SHP77 treated with DMSO at 0.1 percent for 48 hours (cell line): ENCODE results near the gene ARGLU1.

Experiments used
- DNase-seq: peaks from one replicate; lab custom pipeline; 2025; lab: John Stamatoyannopoulos, UW

Gene ARGLU1

GRCh38 chr13:106541826-106542225, 26.1 kb downstream of the ARGLU1 start:
- DNase-seq, result no peak

GRCh38 chr13:106540613-106541012, 27.3 kb downstream of the ARGLU1 start:
- no peak for DNase-seq

- no peak for DNase-seq
Measured at GRCh38 chr13:106537521-106537920, 30.4 kb downstream of the ARGLU1 start.

- peak; percentile 81 for DNase-seq
Measured at GRCh38 chr13:106536244-106537034, 31.5 kb downstream of the ARGLU1 start.

GRCh38 chr13:106535552-106536243, 32.2 kb downstream of the ARGLU1 start, which contains the start of gene EFNB2:
Gene EFNB2 (minus strand): TSS chr13:106535662. CDS start chr13:106534964, 698 bp downstream.
- DNase-seq, result peak; percentile 96

DNA sequence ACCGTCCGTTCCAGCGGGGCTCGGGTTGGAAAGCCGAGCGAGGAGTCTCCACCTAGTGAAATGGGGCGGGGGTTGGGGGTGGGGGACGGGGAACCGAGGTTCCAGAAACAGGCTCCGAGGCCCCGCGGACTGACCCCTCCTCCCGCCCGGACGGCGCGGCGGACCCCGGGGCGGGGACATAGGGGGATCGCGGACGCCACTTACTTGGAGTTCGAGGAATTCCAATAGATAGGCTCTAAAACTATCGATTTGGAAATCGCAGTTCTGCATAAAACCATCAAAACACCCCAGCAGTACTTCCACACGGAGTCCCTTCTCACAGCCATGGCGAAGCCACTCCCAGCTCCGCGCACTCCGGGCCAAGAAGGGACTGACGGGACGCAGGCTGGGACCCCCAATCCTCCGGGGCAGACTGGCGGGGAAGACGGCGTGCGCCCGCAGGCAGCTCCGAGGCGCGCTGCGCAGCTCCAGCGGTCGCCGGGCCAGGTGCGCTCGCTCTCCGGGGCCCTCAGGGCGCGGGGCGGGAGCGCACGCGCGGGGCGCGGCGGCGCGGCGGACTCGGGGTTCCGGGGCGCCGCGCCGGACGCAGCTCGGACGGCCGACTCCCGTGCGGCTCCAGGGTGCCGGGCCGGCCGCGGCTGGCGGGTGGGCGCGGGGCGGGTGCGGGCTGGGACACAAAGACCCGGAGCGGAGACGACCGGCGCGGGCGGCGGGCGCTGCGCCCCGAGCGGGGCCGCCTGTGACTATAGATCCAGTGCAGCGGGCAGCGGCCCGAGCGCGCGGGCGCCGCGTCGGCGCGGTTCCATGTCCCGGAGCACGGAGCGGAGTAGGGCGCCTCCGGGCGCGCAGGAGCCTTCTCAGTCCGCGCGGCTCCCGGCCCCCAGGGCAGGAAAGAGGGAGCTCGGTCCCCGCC, 33.0 kb downstream of the ARGLU1 start:
- no peak for DNase-seq

GRCh38 chr13:106533943-106534638, 33.8 kb downstream of the ARGLU1 start:
- no peak for DNase-seq

DNA sequence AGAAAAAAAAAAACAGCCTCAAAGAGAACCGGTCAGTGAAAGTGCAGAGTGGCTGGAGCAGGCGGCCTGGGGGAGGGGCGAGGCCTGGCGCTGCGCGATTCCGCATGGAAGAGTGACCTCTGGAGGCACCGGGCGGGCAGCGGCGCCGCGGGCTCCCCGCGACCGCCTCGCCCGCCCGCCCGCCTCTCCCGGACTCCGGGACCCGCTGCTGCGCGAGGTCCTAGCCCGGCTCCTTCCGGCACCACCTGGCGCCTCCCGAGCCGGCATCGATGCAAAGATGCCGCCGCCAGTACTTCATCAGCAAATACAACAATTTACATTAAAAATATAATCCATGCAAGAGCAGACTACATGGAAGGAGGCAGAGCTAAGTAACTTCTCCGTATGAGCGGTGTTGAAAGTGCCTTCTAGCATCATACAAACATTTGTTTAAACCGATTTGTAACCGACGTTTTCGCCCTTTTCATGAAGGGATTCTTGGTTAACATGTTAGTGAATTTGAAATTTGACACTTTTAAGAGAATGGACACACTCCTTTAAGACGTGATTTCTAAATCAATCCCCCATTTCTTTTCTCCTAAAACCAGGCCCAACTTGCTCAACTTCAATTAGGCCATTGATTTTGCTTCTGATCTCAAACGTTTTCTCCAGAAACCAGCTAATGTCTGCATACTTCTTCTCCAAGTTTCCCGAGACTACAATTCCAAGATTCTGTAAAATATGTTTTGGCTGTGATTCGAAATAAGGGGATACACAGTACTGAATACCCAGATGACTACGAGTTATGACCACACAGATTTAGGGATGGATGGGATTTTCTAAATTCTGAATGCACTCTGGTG, 34.6 kb downstream of the ARGLU1 start:
- peak; percentile 66 for DNase-seq

- DNase-seq, result no peak
Measured at GRCh38 chr13:106532111-106532929, 35.6 kb downstream of the ARGLU1 start.

GRCh38 chr13:106530980-106531481, 36.9 kb downstream of the ARGLU1 start:
- no peak for DNase-seq

DNA sequence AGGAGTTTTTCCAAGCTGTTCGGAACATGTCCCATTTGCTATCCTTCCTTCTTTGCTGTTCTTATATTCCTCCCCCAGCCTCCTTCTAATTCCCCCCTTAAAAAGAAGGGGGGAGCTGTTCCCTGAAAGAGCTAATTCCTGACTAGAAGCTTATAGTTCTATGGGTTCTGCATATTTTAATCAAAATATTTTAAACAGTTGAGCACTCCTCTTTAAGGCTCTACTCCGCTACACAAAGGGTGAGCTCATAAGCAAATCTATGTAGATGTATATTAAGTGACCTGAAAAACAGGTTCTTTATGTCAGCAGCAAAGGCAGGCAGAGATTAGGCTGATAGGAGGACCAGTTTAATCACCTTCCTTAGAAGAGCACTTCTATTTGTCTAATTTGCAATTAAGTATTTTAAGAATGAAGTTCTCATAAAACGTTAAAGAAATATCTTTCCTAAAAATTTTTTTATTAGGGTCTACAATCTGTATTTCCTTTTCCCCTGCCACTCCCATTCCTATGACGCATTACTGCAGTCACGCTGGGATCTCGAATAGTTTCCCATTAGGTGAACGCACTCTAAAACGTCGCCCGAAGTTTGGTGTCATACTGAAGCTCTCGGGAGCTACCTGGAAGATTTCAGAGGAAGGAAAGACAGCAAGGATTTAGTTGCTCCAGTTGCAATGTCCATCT, 37.6 kb downstream of the ARGLU1 start:
- no peak for DNase-seq

- no peak for DNase-seq
Measured at GRCh38 chr13:106529415-106530170, 38.3 kb downstream of the ARGLU1 start.

GRCh38 chr13:106528718-106529414, 39.1 kb downstream of the ARGLU1 start:
- DNase-seq, result no peak

DNA sequence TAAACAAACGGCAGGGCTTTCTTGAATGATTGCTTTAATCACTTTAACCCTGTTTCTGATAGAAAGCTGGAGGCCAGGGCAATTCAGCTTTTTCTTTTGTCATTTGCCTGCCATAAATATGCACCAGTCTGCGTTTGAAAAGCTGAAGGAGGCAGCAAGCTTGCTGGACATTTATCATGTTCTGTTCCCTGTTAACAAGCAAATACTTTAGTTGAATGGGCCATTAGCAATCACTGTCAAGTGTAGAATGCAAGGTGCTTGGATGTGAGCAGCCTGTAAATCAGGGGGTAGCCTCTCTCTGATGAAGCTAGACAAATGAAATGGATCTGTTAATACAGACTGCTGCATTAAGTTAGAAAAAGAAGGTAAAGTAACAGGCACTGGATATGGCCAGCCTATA, 40.1 kb downstream of the ARGLU1 start:
- DNase-seq, result no peak

DNA sequence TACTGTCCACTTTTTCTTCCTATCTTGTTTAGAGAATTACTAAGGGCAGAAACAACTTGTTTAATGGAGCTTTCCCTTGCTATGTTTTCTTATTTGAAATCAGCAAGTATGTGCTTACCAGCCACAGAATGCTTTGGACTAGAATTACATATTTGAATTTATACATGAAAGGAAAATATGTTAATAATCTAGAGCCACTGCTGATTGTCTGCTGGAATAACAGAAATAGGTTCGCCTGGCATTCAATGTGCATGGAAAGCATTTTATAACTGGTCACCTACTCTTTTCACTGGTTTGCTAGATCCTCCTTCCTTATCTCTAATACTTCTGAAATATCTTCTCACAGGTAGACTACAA, 40.5 kb downstream of the ARGLU1 start:
- no peak for DNase-seq

DNA sequence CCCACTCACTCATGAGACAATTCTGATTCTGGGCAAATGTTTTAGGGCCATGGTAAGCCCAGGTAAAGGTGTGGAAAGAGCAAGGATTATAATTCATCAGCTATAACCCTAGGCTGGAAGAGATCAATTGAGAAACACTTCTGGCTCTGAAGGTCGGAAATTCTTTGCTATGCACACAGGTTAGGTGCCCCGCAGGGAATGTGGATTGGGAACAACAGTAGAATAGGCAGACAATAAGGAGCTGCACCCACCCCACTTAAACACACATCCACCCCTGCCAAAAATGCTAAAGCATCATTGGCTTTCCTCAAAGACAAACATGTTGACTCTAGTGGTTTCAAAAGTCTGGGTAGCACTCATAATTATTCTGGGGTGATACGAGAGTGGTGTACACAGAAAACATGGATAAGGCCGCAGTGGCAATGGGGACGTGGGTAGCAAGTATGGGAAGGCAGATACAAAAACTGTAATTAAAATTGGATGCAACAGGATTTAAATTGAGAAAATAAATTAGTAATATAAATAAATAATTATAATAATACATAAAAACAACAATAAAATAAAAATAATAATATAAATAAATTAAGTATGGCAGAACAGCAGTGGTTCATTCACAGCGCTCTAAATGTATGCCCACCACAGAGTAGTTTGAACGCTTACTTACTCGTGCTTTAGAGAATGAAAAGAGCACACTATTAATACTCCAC, 41.0 kb downstream of the ARGLU1 start:
- DNase-seq, result no peak

DNA sequence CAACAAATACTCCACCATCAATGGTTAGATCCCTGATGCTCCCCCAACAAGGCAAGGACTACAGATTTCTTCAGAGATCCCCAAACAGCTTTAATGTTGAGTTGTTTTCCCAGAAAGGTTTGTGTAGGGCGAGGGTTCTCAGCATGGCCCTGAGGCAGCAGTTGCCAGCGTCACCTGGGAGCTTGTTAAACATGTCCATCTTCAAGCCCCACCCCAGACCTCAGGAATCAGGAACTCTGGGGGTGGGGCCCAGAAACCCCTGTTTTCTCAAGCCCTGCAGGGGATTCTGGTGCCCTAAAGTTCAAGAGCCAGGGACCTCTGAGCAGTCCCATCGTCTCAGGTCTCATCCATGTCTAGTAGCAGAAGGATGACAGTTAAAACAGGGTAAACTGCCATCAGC, 42.1 kb downstream of the ARGLU1 start:
- DNase-seq, result no peak
